IPS DF 6.9 (cell line): ENCODE measurements around the gene OR4F15.

Experiments used
- DNase-seq: peaks from one replicate; pipeline ENCODE4 v3.0.0-alpha.2; 2013; ENCODE audit warnings: low read depth, low spot score
- H3K27ac ChIP-seq: one replicate; pipeline ENCODE4 v1.5.1; 2013; ENCODE audit warnings: low read length, control low read depth
- H3K27me3 ChIP-seq: 2 replicates; pipeline ENCODE4 v1.6.1; 2013; ENCODE audit warnings: mild to moderate bottlenecking, low read length; ENCODE audit not compliant: control insufficient read depth, insufficient read depth
- H3K36me3 ChIP-seq: 2 replicates; pipeline ENCODE4 v1.6.1; 2013; ENCODE audit warnings: low read length; ENCODE audit not compliant: control insufficient read depth, insufficient read depth
- H3K4me1 ChIP-seq: 2 replicates; pipeline ENCODE4 v1.6.1; 2013; ENCODE audit warnings: low read length; ENCODE audit not compliant: control insufficient read depth, insufficient read depth
- H3K4me3 ChIP-seq: 2 replicates; pipeline ENCODE4 v1.5.1; 2013; ENCODE audit warnings: mild to moderate bottlenecking, low read length
- H3K9me3 ChIP-seq: 2 replicates; pipeline ENCODE4 v1.6.1; 2013; ENCODE audit warnings: low read length, inconsistent platforms; ENCODE audit not compliant: control insufficient read depth, insufficient read depth
- WGBS: extraction: QIAGEN DNeasy Blood & Tissue Kit; methylation state at CpG from one replicate; pipeline ENCODE4 v1.1.7; 2013; ENCODE audit warnings: mixed read lengths, missing lambda C conversion rate; ENCODE audit not compliant: insufficient read length, insufficient coverage; 5-methylcytosine and 5-hydroxymethylcytosine counted together

OR4F15 gene

DNA sequence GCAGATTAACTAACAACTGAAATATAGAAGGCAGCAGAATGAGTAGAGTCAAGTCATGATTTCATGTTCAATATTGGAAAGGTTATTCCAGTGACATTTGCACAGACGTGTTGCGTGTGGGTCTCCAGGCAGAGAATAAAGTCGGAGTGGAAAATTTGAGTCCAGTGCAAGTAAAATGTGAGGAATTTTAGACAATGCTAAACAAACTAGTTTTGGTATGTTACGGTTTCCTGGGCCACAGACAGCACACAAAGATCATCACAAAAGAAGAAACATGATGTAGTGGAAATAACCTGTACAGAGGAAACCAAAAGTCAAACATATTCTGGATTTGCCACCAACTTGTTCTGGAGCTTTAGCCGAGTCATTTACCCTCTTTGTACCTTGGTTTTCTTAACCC lies 8.3 kb upstream of the OR4F15 start:
- no peak for DNase-seq
- Histone ChIP-seq H3K4me1 (no peaks in the 10 kb centered on the region), H3K4me3 (no peak overlapping the region), H3K9me3 (no peaks in the 10 kb centered on the region; the same call in 1 of the 2 replicates), H3K36me3 (no peaks in the 10 kb centered on the region), H3K27ac (no peak overlapping the region), H3K27me3 (no peaks in the 10 kb centered on the region)
- no CpG with 5 or more reads among the region's 5 CpGs for WGBS

DNA sequence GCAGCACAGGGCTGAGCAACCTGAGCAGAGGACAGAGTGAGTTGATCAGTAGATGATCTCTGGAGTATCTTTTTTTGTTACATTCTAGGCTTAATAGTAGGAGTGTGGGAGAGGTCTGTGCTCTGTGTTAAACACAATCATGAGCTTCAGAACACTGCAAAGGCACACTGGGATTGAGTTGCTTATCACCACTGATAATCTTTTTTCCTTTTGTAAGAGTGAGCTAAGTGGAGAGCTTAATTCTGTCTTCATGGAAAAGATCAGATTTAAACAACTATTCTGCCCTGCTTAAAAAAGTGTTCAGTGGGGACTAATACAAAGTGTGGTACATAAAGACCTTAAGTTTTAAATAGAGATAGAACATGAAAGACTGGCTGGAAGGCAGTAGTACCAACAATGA lies 7.6 kb upstream of the OR4F15 start:
- Histone ChIP-seq H3K36me3 (no peaks in the 10 kb centered on the region), H3K27ac (no peak overlapping the region), H3K4me1 (no peaks in the 10 kb centered on the region), H3K4me3 (no peak overlapping the region), H3K9me3 (no peaks in the 10 kb centered on the region; the same call in 1 of the 2 replicates), H3K27me3 (no peaks in the 10 kb centered on the region)
- DNase-seq = no peak

DNA sequence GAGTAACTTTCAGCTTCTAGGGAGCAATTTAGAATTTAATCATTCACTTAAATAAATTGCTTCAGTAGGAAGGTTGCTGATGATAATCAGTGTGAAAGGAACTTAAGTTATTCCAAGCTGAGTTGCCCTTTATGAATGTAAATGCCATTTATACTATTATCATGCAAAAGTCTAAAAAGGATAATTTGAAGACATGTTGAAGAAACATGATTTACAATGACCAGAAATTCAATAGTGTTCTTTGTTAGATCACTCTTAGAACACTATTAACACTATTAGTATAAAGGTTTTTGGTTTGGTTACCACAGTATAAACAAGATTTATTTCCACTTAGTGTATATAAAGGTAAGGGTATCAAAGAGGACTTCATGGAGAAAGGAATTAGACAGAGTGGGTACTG lies 7.1 kb upstream of the OR4F15 start:
- Histone ChIP-seq H3K4me1 (no peaks in the 10 kb centered on the region), H3K27ac (no peak overlapping the region), H3K9me3 (no peaks in the 10 kb centered on the region; the same call in 1 of the 2 replicates), H3K27me3 (no peaks in the 10 kb centered on the region), H3K4me3 (no peak overlapping the region), H3K36me3 (no peaks in the 10 kb centered on the region)
- DNase-seq = no peak

DNA sequence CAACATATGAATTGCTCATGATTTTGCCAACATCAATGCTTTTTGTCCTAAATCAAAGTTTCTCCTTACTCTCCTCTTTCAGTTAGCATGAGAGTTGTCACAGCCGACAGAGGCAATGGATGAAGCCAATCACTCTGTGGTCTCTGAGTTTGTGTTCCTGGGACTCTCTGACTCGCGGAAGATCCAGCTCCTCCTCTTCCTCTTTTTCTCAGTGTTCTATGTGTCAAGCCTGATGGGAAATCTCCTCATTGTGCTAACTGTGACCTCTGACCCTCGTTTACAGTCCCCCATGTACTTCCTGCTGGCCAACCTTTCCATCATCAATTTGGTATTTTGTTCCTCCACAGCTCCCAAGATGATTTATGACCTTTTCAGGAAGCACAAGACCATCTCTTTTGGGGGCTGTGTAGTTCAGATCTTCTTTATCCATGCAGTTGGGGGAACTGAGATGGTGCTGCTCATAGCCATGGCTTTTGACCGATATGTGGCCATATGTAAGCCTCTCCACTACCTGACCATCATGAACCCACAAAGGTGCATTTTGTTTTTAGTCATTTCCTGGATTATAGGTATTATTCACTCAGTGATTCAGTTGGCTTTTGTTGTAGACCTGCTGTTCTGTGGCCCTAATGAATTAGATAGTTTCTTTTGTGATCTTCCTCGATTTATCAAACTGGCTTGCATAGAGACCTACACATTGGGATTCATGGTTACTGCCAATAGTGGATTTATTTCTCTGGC lies 6.2 kb upstream of the OR4F15 start:
- H3K27ac ChIP-seq = no peak overlapping the region
- H3K4me3 ChIP-seq = no peak overlapping the region
- no CpG with 5 or more reads among the region's 6 CpGs for WGBS
- no peaks in the 10 kb centered on the region; the same call in 1 of the 2 replicates for H3K9me3 ChIP-seq
- no peaks in the 10 kb centered on the region for H3K4me1 ChIP-seq
- DNase-seq = no peak
- no peaks in the 10 kb centered on the region for H3K36me3 ChIP-seq
- H3K27me3 ChIP-seq = no peaks in the 10 kb centered on the region

GRCh38 chr15:101807345-101807945 lies 4.6 kb upstream of the OR4F15 start:
- Histone ChIP-seq H3K4me3 (no peak overlapping the region), H3K4me1 (no peaks in the 10 kb centered on the region), H3K9me3 (no peaks in the 10 kb centered on the region; the same call in 1 of the 2 replicates), H3K36me3 (no peaks in the 10 kb centered on the region), H3K27ac (no peak overlapping the region), H3K27me3 (no peaks in the 10 kb centered on the region)
- no CpG with 5 or more reads among the region's 10 CpGs for WGBS
- no peak for DNase-seq

DNA sequence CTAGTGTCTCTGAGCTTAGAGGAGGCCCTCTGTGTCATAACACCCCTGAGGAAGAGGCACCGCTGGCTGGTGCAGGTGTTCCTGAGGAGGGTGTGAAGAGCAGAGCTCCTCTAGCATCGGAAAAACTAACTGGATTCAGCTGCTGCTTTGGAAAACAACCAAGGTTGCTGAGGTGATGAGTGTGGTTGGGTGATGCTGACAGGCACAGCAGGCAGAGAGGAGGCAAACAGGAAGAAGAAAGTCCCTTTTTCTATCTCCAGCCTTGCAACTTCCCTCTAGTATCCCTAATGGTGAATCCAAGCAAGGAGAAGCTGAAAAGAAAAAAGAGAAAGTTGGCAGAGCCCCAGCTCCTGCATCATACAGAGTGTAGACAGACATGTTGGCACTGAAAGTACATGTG lies 3.8 kb upstream of the OR4F15 start:
- no peak overlapping the region for H3K27ac ChIP-seq
- H3K27me3 ChIP-seq = no peaks in the 10 kb centered on the region
- H3K9me3 ChIP-seq = no peaks in the 10 kb centered on the region; the same call in 1 of the 2 replicates
- no CpG with 5 or more reads among the region's 2 CpGs for WGBS
- H3K36me3 ChIP-seq = no peaks in the 10 kb centered on the region
- H3K4me3 ChIP-seq = no peak overlapping the region
- DNase-seq = no peak
- H3K4me1 ChIP-seq = no peaks in the 10 kb centered on the region

- Histone ChIP-seq H3K9me3 (no peaks in the 10 kb centered on the region; the same call in 1 of the 2 replicates), H3K27me3 (no peaks in the 10 kb centered on the region), H3K36me3 (no peaks in the 10 kb centered on the region), H3K4me3 (no peak overlapping the region), H3K4me1 (no peaks in the 10 kb centered on the region), H3K27ac (no peak overlapping the region)
- DNase-seq = no peak
- WGBS = no CpG with 5 or more reads among the region's 1 CpG
These were observed 1.5 kb upstream of the OR4F15 start for GRCh38 chr15:101810456-101810855.

- Histone ChIP-seq H3K27me3 (no peaks in the 10 kb centered on the region), H3K36me3 (no peaks in the 10 kb centered on the region), H3K27ac (no peak overlapping the region), H3K4me3 (no peak overlapping the region), H3K9me3 (no peaks in the 10 kb centered on the region; the same call in 1 of the 2 replicates), H3K4me1 (no peaks in the 10 kb centered on the region)
- WGBS = no CpG with 5 or more reads among the region's 3 CpGs
- no peak for DNase-seq
These were observed 1.1 kb upstream of the OR4F15 start for GRCh38 chr15:101810876-101811275.

GRCh38 chr15:101813803-101814534 lies 2.0 kb downstream of the OR4F15 start:
- DNase-seq = no peak
- no CpG with 5 or more reads among the region's 3 CpGs for whole genome bisulfite sequencing
- Histone ChIP-seq H3K27me3 (no peaks in the 10 kb centered on the region), H3K4me3 (no peak overlapping the region), H3K4me1 (no peaks in the 10 kb centered on the region), H3K36me3 (no peaks in the 10 kb centered on the region), H3K9me3 (no peaks in the 10 kb centered on the region; the same call in 1 of the 2 replicates), H3K27ac (no peak overlapping the region)

DNA sequence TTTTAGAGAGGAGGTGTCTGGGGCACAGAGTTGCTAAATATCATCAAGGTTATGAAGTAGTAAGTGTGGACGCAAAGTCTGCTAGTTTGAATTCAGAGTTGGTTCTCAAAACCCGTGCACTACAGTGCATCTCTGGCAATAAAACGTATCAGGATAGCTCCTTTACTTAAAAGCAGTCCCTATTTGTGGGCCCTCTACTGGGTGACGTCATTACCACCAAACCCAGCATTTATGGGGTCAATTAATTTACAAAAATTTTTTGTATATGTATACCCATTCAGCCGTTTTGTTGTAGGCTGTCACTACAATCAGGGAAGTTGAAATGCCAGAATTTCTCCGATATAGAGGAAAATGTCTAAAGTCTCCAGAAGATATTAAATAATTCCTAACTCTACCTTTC lies 8.8 kb downstream of the OR4F15 start:
- Histone ChIP-seq H3K27me3 (no peaks in the 10 kb centered on the region; the same call in 1 of the 2 replicates), H3K27ac (no peak overlapping the region), H3K4me1 (no peaks in the 10 kb centered on the region), H3K36me3 (no peaks in the 10 kb centered on the region), H3K9me3 (no peaks in the 10 kb centered on the region; the same call in 1 of the 2 replicates), H3K4me3 (no peak overlapping the region)
- DNase-seq = no peak
- no CpG with 5 or more reads among the region's 6 CpGs for WGBS
